Breast epithelium (tissue), 3 donors: Measurements from ENCODE around the gene TMTC2.

Experiments
- POLR2A ChIP-seq: fragments of 450-650 bp; IDR thresholded peaks from one replicate; pipeline ENCODE4 v1.6.1; 2016; ENCODE audit warnings: antibody characterized with exemption, mild to moderate bottlenecking, moderate library complexity
- TF ChIP-seq, protein P1 (sequence below), 3 donors: fragments of 450-650 bp; IDR thresholded peaks; one replicate each; pipeline ENCODE4 v1.5.1; 2016 to 2017; ENCODE audit warnings: antibody characterized with exemption in 3 of 3, mild to moderate bottlenecking in 3 of 3, moderate library complexity in 3 of 3

DNA sequence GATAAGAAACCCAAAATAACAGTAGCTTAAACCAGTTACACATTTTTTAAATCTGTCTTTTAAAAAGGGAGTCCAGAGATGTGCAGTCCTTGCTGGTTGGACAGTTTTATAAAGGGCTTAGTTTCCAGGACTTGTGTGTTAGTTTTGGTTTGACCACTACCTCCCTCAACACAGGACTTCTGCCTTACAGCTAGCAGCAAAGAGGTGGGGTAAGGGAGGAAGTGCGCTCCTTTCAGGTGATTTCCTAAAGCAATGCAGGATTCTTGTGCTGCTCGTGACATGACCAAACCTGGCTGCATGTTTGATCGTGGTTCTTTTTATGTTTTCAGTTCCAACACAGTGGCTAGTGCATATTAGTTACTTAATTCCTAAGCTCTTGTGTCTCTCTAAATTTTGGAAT lies 266.2 kb downstream of the TMTC2 start:
- no peak for TF ChIP-seq POLR2A
- TF ChIP-seq, protein P1, sequence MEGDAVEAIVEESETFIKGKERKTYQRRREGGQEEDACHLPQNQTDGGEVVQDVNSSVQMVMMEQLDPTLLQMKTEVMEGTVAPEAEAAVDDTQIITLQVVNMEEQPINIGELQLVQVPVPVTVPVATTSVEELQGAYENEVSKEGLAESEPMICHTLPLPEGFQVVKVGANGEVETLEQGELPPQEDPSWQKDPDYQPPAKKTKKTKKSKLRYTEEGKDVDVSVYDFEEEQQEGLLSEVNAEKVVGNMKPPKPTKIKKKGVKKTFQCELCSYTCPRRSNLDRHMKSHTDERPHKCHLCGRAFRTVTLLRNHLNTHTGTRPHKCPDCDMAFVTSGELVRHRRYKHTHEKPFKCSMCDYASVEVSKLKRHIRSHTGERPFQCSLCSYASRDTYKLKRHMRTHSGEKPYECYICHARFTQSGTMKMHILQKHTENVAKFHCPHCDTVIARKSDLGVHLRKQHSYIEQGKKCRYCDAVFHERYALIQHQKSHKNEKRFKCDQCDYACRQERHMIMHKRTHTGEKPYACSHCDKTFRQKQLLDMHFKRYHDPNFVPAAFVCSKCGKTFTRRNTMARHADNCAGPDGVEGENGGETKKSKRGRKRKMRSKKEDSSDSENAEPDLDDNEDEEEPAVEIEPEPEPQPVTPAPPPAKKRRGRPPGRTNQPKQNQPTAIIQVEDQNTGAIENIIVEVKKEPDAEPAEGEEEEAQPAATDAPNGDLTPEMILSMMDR (IDR thresholded peaks at IDR 0.05): no peak
